ENCODE data around the gene NRXN3. TPM values are rescaled to one million over a fixed set of nuclear protein-coding genes. Genes with fewer than 3 reads are reported as not detected.

Gene NRXN3
- total and polyA plus RNA-seq, 2 of the 4 experiments (the other 2 are of a cell fraction), result 4.8 to 25.1 TPM

GRCh38 chr14:79043194-79043889, 873.2 kb downstream of the NRXN3 start:
- Histone ChIP-seq H3K9me1 (ENCODE audit: insufficient read depth, low read length) (no peaks in the 10 kb centered on the region; the same call in 1 of the 2 replicates), H2BK20ac (ENCODE audit: low read depth, low read length) (no peak overlapping the region), H3K9ac (ENCODE audit: low read depth, low read length) (no peak overlapping the region), H4K8ac (ENCODE audit: low read depth in 2 of 2, low read length in 2 of 2) (no peak overlapping the region), H2BK5ac (ENCODE audit: low read depth, low read length, poor library complexity, severe bottlenecking) (no peak overlapping the region), H3K36me3 (ENCODE audit: control insufficient read depth, insufficient read depth, low read length) (no peaks in the 10 kb centered on the region), H3K4me1 (ENCODE audit: control insufficient read depth, insufficient read depth, low read length) (no peaks in the 10 kb centered on the region), H3K56ac (ENCODE audit: extremely low read depth, insufficient read depth, low read length) (no peak overlapping the region), H3K4me2 (ENCODE audit: low read depth, low read length) (no peak overlapping the region), H3K18ac (ENCODE audit: low read depth, low read length) (no peak overlapping the region), H3K9me3 (ENCODE audit: control insufficient read depth, insufficient read depth, low read length) (peaks cover 5% of the 10 kb centered on the region), H4K91ac (ENCODE audit: insufficient read depth, low read depth, low read length) (no peak overlapping the region), H2AFZ (replicated peaks; ENCODE audit: low read length, poor library complexity) (no peak overlapping the region), H3K79me1 (ENCODE audit: low read depth in 1 of 2, low read length in 2 of 2) (no peaks in the 10 kb centered on the region), H3K4me3 (ENCODE audit: insufficient read depth, low read depth, low read length) (no peak overlapping the region), H2BK120ac (ENCODE audit: low read depth, low read length) (no peak overlapping the region), H3K23ac (ENCODE audit: low read depth, low read length) (no peak overlapping the region), H3K4ac (ENCODE audit: low read depth, low read length) (no peak overlapping the region), H2AK9ac (replicated peaks; ENCODE audit: low read depth, low read length, poor library complexity) (no peak overlapping the region), H3K14ac (replicated peaks; ENCODE audit: low read depth, low read length) (no peak overlapping the region), H2BK15ac (ENCODE audit: low read depth, low read length) (no peak overlapping the region), H4K5ac (ENCODE audit: low read depth, low read length) (no peak overlapping the region), H3K27ac (ENCODE audit: insufficient read depth, low read length) (no peak overlapping the region), H3K27me3 (ENCODE audit: control insufficient read depth, insufficient read depth, low read length) (peaks cover 8% of the 10 kb centered on the region; the same call in 1 of the 2 replicates), H2AK5ac (ENCODE audit: low read depth, low read length) (no peak overlapping the region), H4K20me1 (ENCODE audit: insufficient read depth, low read length) (no peaks in the 10 kb centered on the region)
- ChIA-PET POLR2A (ENCODE audit: unreplicated experiment) (no interaction called here), CTCF (interaction anchor here (0.9 kb wide), 1 partner anchor 10 kb away, joined by 3 read pairs; no protein-coding TSS in a partner anchor)
- intact Hi-C loops (cut with micrococcal nuclease), result no loop called here
- in situ Hi-C loops (cut with MboI; ENCODE audit: low sequenced_read_pairs), result no loop called here
- TF ChIP-seq MAZ (IDR thresholded peaks at IDR 0.05; ENCODE audit: borderline replicate concordance, low read depth, low read length) (no peak), POLR2A (IDR thresholded peaks at IDR 0.05; ENCODE audit: low read depth, low read length) (no peak), RAD21 (IDR thresholded peaks at IDR 0.05; ENCODE audit: low read length) (no peak), BHLHE40 (IDR thresholded peaks at IDR 0.05; ENCODE audit: low read depth, low read length) (no peak), MXI1 (IDR thresholded peaks at IDR 0.05; ENCODE audit: borderline replicate concordance, low read depth, low read length) (no peak), CTCF (conservative IDR thresholded peaks at IDR 0.05; ENCODE audit: low read depth, low read length) (no peak), CHD1 (IDR thresholded peaks at IDR 0.05; ENCODE audit: low read depth, low read length) (no peak), USF2 (IDR thresholded peaks at IDR 0.05; ENCODE audit: low read depth, low read length) (no peak), NFE2L2 (IDR thresholded peaks at IDR 0.05; ENCODE audit: low read depth, low read length) (no peak), FOS (IDR thresholded peaks at IDR 0.05; ENCODE audit: low read depth, low read length) (no peak), ELK1 (IDR thresholded peaks at IDR 0.05; ENCODE audit: borderline replicate concordance, low read depth, low read length) (no peak), CEBPB (IDR thresholded peaks at IDR 0.05; ENCODE audit: low read depth, low read length) (no peak), RFX5 (IDR thresholded peaks at IDR 0.05; ENCODE audit: low read depth, low read length) (no peak)
- 97% methylated on average over 5 of the region's 7 CpGs; no CpG with 5 or more reads in 1 of the 2 experiments for WGBS, 2 experiments (ENCODE audit: extremely low coverage in 2 of 2, insufficient read length in 1 of 2)
- dilution Hi-C loops (cut with HindIII; ENCODE audit: low sequenced_read_pairs, unreplicated experiment), result no loop called here
- BruUV-seq (replicated peaks), result no TSS peak
- no peak for ATAC-seq (ENCODE audit: low read depth)
- no peak for DNase-seq

Measured in IMR-90 (cell line).